Chondrocyte (in vitro differentiated cells): ENCODE measurements around the gene FAM162B. TPM values are rescaled to one million over a fixed set of nuclear protein-coding genes. Genes with fewer than 3 reads are reported as not detected.

Source experiments
- DNase-seq: peaks from one replicate; pipeline ENCODE4 v3.0.0; 2021; ENCODE audit warnings: mixed read lengths, low spot score
- H3K27ac Mint-ChIP-seq: one replicate; pipeline ENCODE4 v1.8.0; 2021; ENCODE audit warnings: mild to moderate bottlenecking, moderate library complexity, mixed read lengths; ENCODE audit not compliant: unreplicated experiment
- H3K27me3 Mint-ChIP-seq: 2 replicates; pipeline ENCODE4 v1.8.0; 2021; ENCODE audit warnings: low read depth, mixed read lengths
- H3K36me3 Mint-ChIP-seq: 2 replicates; pipeline ENCODE4 v1.8.0; 2021; ENCODE audit warnings: low read depth, mixed read lengths
- H3K4me1 Mint-ChIP-seq: 2 replicates; pipeline ENCODE4 v1.8.0; 2021; ENCODE audit warnings: low read depth, mild to moderate bottlenecking, mixed read lengths
- H3K4me3 Mint-ChIP-seq: one replicate; pipeline ENCODE4 v1.8.0; 2021; ENCODE audit warnings: mild to moderate bottlenecking, moderate library complexity, mixed read lengths; ENCODE audit not compliant: unreplicated experiment
- H3K9me3 Mint-ChIP-seq: 2 replicates; pipeline ENCODE4 v1.8.0; 2021; ENCODE audit warnings: low read depth, mixed read lengths
- total RNA-seq: library from RNA; stranded (reverse); gene quantifications from 3 replicates; pipeline ENCODE4 v1.2.1, GENCODE V29; 2021
- TF ChIP-seq, protein P1 (sequence below): fragments of 200-600 bp; sonication (generic); IDR thresholded peaks from 2 replicates; pipeline ENCODE4 v1.5.0; 2021; ENCODE audit warnings: antibody characterized with exemption, mild to moderate bottlenecking, moderate library complexity

FAM162B gene
- total RNA-seq, 1 donor from 2014 or later: not detected

DNA sequence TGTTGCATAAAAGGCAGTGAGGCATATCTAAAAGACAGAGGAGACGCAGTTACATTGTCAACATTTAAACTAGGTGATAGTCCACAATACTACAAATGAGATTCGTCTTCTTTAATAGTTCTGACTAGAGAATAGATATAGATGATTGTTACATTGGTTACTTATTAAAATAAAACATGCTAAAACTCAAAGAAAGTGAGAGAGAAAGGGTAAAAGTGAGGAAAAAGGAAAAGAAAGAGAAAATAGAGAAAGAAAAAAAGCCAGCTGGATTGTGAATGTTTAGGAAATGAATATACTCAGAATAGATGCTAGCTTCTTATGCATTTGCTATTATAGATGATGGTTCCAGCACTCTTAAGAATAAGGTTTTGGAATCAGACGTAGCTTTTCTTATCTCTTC lies 27.7 kb upstream of the FAM162B start:
- Mint-ChIP-seq H3K27me3 (peaks cover 19% of the 10 kb centered on the region), H3K4me3 (no peak overlapping the region), H3K36me3 (no peaks in the 10 kb centered on the region), H3K27ac (no peak overlapping the region), H3K4me1 (no peaks in the 10 kb centered on the region), H3K9me3 (no peaks in the 10 kb centered on the region)
- DNase-seq: no peak
- TF ChIP-seq, protein P1, sequence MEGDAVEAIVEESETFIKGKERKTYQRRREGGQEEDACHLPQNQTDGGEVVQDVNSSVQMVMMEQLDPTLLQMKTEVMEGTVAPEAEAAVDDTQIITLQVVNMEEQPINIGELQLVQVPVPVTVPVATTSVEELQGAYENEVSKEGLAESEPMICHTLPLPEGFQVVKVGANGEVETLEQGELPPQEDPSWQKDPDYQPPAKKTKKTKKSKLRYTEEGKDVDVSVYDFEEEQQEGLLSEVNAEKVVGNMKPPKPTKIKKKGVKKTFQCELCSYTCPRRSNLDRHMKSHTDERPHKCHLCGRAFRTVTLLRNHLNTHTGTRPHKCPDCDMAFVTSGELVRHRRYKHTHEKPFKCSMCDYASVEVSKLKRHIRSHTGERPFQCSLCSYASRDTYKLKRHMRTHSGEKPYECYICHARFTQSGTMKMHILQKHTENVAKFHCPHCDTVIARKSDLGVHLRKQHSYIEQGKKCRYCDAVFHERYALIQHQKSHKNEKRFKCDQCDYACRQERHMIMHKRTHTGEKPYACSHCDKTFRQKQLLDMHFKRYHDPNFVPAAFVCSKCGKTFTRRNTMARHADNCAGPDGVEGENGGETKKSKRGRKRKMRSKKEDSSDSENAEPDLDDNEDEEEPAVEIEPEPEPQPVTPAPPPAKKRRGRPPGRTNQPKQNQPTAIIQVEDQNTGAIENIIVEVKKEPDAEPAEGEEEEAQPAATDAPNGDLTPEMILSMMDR: no peak

DNA sequence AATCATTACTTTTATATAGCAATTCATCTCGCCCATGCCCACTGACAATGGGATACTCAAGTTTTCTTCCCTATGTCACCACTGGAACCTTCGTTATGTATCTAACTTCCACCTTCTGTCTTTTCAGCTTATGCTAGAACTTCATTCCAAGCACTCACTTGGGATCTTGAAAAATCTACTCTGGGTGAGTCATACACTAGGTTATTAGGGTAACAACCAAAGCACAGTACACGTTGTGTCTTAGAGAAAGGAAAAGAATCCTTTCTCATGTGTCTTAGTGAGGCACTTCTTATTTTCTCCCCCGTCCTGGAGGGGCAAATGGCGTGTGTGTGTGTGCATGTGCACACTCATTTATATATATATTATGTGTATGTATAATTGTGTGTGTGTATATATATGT lies 18.3 kb upstream of the FAM162B start:
- H3K9me3 Mint-ChIP-seq: no peaks in the 10 kb centered on the region
- no peak for DNase-seq
- TF ChIP-seq, protein P1: no peak
- no peaks in the 10 kb centered on the region for H3K36me3 Mint-ChIP-seq
- H3K27me3 Mint-ChIP-seq: peaks cover 23% of the 10 kb centered on the region
- H3K27ac Mint-ChIP-seq: no peak overlapping the region
- H3K4me3 Mint-ChIP-seq: no peak overlapping the region
- no peaks in the 10 kb centered on the region for H3K4me1 Mint-ChIP-seq

DNA sequence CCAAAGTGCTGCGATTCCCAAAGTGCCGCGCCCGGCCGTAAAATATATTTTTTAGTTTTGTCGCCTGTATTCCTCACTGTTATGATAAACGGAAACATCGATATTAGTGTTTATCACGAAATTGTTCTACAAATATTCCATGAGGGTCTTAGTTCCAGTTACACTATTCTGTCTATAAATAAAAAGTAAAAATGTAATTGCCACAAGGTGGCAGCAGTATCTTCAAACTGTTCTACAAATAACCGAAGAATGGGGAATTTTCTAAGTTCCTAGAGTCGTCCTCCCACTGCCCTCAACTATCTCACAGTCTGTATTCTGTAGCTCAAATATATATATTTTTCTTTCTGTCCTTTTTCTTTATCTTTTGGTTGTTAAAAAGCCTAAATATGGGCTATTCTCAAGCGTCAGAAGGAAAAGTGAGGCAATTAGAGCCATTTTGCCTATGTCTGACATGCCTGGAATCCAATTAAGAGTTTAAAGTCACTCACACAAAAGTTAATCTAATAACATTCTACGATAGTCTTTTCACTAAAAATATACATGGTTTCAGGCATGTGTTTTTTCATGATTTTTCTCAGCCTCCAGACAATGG lies 14.2 kb upstream of the FAM162B start:
- H3K27me3 Mint-ChIP-seq: peaks cover 16% of the 10 kb centered on the region
- H3K4me3 Mint-ChIP-seq: no peak overlapping the region
- no peaks in the 10 kb centered on the region for H3K36me3 Mint-ChIP-seq
- H3K27ac Mint-ChIP-seq: no peak overlapping the region
- no peak for DNase-seq
- TF ChIP-seq, protein P1: peak; percentile 86
- no peaks in the 10 kb centered on the region for H3K4me1 Mint-ChIP-seq
- no peaks in the 10 kb centered on the region for H3K9me3 Mint-ChIP-seq

DNA sequence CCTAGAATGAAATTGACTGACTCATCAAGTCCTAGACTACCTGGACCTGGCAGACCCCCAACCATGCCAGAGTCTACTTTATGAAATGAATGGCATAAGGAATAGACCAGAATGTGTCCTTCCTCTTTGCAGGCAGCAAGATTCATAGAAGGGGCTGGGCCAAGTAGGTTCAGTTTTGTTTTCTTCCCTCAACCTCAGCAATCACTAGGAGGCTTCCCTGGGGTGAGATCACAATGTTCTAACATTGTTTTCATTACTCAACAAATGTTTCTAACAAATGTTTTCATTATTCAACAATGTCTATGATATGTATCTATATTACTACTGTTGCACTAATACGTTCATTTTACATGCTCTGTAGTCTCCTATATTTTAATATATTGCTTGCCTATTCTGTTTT lies 8.4 kb upstream of the FAM162B start:
- DNase-seq: no peak
- peaks cover 27% of the 10 kb centered on the region for H3K27me3 Mint-ChIP-seq
- no peaks in the 10 kb centered on the region for H3K9me3 Mint-ChIP-seq
- H3K4me1 Mint-ChIP-seq: no peaks in the 10 kb centered on the region
- H3K36me3 Mint-ChIP-seq: no peaks in the 10 kb centered on the region
- no peak overlapping the region for H3K4me3 Mint-ChIP-seq
- TF ChIP-seq, protein P1: no peak
- H3K27ac Mint-ChIP-seq: no peak overlapping the region

DNA sequence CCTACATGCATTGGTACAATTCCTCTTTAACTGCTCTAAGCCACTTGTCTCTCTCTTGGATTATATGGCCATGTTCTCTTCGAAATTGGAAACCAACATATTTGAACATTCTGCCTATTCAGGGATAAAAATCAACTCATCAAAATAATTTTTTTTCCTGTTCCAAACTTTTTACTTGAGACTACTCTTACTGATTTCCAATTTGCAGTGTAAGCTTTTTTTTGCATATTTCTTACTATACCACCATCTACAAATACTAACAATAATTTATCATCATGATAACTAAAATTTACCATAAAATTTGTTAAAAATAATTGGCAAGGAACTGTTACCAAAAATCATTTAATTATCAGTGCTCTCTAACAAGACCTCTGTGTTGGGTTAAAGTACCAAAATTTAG lies 6.9 kb upstream of the FAM162B start:
- no peaks in the 10 kb centered on the region for H3K36me3 Mint-ChIP-seq
- H3K27me3 Mint-ChIP-seq: peaks cover 22% of the 10 kb centered on the region
- no peak overlapping the region for H3K27ac Mint-ChIP-seq
- no peaks in the 10 kb centered on the region for H3K4me1 Mint-ChIP-seq
- no peak for DNase-seq
- H3K4me3 Mint-ChIP-seq: no peak overlapping the region
- TF ChIP-seq, protein P1: no peak
- no peaks in the 10 kb centered on the region for H3K9me3 Mint-ChIP-seq
